Measurements from ENCODE around the gene SVEP1.
"Not testable (repeated sequence)": the region's sequence is repeated elsewhere in the genome, so short reads cannot be mapped to it uniquely, and the experiment has no call there.

The SVEP1 gene

DNA sequence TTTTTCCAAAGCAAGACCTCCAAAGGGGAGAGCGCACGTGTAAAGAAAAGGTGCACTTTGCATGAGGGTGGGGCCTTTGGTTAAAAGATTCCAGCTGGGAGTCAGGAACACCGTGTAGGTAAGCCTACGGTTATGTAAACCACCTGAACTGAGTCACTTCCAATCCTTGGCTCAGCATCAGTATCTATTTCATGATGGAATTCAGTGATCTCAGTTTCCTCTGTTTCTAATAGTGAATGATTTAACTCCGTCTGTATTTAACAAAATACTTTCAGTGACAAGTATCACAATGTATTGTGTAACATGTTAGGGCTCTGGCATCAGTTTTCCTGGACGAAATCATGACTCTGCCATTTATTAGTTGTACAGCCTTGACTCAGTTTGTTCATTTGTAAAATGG, 1.3 kb upstream of the SVEP1 start:
- in situ Hi-C loops (cut with MboI; ENCODE audit: low sequenced_read_pairs) = no loop called here

DNA sequence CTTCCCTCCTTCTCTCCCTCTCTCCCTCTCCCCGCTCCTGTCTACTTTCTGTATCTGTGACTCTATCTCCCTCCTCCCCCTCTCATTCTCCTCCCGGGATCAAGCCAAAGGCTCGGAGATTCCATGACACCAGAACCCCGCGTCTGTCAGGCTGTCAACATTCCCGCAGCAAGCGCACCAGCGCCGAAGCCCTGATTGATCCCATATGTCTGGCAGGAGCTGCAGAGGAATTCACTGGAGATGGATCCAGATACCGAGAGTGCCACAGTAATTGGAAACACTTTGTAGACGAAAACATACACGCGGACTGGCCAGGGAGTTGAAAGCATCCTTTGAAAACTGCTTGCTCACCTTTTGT, 300 bp upstream of the SVEP1 start:
- in situ Hi-C loops (cut with MboI; ENCODE audit: low sequenced_read_pairs) = no loop called here

DNA sequence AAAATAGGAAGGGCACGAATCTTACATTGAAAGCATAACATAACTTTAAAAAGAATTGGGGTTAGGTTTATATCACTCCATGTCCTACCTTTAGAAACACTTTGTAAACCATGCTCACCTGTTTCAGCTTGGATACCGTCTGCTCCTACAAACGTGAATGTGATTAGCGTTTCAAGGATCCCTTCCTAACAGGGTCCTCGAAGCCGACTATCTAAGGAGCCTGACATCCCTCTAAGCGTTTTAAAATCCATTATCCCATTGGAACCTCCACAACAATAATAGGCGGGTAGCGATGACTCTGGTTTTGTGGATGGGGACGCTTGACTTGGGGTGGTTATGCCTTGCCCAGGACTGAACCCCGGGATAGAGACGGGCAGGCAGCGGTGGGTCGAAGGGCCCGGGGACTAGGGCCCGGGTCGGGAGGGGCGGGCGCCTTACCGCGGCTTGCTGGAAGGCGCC, 937 bp downstream of the SVEP1 start:
- in situ Hi-C loops (cut with MboI; ENCODE audit: low sequenced_read_pairs) = no loop called here

DNA sequence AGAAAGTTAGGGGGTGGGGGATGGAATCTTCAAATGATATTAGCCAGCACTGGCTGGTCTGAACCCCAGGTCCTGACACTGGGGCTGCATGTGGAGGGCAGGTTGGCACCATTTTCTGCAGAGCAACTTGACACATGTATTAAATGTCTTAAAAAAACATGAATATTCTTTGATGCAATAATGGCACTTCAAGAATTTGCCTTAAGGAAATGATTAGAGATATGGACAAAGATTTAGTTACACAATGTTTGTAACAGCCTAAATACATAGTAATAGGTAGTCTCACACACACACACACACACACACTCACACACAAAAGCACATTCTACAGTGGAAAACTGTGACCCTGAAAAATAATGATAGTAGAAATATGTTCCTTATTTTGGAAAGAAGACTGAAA, 3.6 kb downstream of the SVEP1 start:
- in situ Hi-C loops (cut with MboI; ENCODE audit: low sequenced_read_pairs) = no loop called here

DNA sequence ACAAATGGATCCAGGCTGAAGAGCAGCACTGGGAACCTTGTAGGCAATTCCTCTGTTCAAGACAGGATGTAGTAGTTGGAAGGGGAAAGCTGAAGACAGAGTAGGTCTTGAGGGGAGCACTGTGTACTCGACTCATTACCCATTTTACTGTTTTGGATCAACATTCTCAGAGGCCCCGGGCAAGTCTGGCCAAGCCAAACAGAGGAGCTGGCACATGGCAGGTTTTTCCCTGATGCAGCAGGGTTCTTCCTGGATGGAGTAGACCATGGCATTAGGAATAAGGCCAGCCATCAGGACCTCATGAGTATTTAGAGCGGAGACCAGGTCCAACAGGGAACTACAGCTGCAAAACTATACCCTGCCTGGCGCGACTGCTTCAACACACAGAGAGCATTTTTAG, 4.4 kb downstream of the SVEP1 start:
- in situ Hi-C loops (cut with MboI; ENCODE audit: low sequenced_read_pairs) = no loop called here

DNA sequence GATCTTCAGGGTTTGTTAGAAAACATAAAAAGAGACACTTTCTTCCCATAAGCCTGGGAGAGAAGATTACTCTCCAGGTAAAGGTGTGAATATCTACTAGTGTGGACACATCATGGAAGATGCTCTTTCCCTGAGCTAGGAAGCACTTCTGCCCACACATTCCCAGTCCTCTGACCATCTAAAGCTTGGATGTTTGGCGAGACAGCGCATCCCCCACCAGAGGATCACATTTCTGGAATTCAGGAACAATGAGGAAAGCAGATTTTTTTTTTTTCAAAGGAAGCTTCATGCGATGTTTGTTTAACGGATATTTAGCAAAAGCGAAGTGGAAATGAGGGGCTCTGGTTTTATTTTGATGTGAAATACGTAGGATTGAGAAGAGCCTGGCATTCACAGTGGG, 6.2 kb downstream of the SVEP1 start:
- in situ Hi-C loops (cut with MboI; ENCODE audit: low sequenced_read_pairs) = no loop called here

DNA sequence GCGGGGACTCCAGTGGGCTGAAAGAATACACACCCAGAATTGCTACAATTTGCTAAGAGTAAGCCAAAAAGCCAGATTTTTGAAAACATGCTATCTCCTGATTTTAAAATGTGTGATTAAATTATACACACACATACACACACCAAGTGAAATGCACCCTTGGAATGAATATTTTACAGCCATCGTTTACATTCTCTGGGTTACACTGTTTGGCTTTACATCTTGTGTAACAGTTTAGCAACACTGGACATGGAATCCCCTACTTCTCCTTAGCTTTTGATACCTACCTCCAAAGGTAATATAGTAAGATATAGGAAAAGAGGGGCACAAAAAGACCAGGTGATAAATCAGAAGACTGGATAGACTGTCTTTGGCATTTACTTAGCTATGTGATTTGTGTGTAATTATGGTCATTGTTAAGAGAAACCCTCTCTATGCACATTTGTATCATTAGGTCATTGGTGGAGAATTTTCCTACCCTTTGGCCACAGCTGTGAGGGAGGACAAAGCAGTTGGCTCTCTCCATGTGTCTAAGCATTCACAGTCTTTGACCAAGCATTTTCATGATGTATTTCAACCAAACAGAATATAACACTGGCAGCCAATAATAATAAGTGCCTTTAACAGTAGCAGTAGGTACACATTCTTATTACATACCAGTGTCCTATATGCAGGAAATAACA, 7.6 kb downstream of the SVEP1 start:
- in situ Hi-C loops (cut with MboI; ENCODE audit: low sequenced_read_pairs) = no loop called here

DNA sequence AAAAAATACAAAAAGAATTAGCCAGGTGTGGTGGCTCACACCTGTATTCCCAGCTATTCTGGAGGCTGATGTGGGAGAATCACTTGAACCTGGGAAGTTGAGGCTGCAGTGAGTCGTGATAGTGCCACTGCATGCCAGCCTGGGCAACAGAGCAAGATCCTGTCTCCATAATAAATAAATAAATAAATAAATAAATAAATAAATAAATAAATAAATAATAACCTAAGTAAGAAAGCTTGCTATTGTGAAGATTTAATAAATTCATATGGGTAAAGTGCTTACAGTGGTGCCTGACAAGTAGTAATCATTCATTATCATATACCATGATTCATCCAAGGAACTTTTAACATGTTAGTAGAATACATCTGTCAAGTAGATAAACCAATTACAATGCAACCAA, 13.4 kb downstream of the SVEP1 start:
- in situ Hi-C loops (cut with MboI; ENCODE audit: low sequenced_read_pairs) = no loop called here

DNA sequence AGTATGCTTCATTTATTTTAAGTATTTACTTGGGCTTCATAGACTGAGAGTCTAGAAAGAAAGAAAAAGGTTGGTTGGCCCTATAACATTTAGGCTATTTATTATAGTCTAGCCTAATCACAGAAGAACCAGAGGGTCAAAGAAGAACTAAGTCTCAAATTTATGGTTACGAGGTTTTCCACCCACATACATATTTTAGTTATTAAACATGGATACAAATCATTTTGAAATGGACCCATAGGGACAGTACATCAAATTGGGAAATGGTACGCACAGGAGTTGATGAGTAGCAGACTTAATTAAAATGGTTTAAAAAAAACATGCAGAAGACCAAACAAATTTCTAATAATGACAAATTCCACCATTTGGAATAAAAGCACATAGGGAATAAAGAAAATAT, 17.7 kb downstream of the SVEP1 start:
- in situ Hi-C loops (cut with MboI; ENCODE audit: low sequenced_read_pairs) = no loop called here

DNA sequence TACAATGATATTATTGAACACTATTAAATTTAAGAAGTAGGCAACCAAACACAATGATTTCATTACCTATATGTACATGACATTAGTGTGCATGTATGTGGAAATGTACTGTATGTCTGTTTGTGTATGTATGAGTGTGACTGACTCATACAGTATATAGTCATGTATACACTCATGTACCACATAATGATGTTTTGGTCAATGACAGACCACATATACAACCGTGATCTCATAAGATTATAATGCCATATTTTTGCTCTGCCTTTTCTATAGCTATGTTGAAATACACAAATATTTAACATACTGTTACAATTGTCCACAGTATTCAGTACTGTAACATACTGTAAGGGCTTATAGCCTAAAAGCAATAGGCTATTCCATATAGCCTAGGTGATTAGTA, 19.7 kb downstream of the SVEP1 start:
- in situ Hi-C loops (cut with MboI; ENCODE audit: low sequenced_read_pairs) = no loop called here

DNA sequence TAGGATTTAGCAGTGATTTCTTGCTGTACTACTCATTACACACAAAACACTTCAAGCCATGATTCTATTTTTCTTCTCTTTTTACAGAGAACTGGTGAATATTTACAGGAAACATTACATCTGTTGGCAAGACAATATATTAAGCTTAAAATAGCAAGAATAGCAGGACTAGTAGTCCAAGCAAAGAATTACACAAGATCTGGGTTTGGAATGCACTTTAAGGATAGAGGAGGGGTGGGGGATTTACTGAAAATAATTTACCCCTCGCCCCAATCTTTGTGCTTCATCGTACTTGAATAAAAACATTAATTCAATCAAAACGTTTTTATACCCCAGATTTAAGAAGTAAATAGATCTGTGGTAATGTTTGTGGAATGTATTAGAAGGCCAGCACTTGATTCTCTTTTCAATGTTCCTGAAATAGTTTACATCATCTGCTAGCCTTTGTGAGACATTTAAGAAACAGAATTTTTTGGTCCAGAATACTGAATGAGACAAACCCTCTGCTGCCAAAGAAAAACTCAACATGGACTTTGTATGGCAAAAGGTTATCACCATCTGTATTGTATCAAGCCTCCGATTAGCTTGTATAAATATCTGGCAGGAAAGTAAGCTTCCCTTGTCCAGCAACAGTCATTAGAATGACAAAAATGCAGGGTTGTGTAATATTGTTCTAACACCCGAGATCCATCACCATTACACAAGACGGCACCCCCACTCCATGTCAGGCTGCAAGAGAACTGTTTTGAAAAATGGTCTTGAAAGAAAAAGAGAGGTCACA, 23.8 kb downstream of the SVEP1 start:
- in situ Hi-C loops (cut with MboI; ENCODE audit: low sequenced_read_pairs) = no loop called here

DNA sequence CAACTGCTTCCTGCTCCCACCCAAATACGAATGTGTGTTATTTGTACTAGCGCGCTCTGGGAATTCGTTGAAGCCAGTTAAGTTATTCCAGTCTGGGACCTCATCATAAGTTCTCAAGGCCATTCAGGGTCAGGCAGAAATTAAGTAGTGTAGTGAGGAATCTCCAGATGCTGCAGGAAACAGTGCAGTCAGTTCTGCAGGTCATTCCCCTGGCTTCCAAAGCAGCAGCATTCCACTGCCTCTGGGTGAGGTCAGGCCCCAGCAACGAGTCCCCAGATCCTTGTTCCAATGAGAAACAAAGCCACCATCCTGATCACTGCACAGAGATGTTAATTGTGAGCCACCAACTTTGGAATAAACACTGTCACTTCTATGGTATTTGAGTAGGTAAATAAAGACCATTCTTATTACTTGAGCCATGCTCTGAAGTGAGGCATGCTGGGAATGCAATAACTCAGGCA, 33.1 kb downstream of the SVEP1 start:
- in situ Hi-C loops (cut with MboI; ENCODE audit: low sequenced_read_pairs) = no loop called here

DNA sequence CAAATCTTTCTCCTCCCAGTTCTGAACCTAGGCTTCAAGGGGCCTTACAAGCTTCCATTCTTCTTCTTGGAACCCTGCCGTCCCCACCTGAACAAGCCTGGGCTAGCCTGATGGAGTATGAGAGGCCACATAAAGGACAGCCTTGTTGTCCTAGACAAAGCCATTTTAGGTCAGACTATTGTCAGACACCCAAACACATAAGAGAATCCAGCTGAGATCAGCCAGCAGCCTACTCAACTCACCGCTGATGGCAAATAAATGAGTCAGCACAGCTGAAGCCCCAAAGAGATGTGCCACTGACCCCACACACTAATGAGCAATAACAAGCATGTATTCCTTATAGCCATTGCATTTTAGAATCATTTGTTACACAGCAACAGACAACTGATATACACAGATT, 33.8 kb downstream of the SVEP1 start:
- in situ Hi-C loops (cut with MboI; ENCODE audit: low sequenced_read_pairs) = no loop called here

DNA sequence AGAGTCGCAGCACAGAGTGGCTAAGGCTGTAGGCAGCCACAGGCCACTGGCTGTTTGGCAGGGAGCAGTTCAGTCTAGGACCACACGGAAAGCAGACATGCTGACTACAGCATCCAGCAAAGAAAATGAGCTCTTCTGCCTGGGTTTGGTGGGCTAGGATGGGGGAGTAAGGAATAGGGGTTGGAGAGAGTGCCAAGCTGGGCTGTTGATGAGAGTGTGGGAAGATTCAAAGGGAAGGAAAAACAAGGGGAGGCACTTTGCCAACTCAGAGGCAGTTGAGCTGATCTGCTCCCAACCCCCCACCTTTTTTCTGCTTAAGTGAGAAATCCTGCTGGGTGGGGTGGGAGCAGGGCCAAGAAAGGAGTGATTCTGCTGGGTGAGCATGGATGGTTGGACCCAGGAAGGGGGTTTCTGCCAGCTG, 35.9 kb downstream of the SVEP1 start:
- in situ Hi-C loops (cut with MboI; ENCODE audit: low sequenced_read_pairs) = no loop called here

DNA sequence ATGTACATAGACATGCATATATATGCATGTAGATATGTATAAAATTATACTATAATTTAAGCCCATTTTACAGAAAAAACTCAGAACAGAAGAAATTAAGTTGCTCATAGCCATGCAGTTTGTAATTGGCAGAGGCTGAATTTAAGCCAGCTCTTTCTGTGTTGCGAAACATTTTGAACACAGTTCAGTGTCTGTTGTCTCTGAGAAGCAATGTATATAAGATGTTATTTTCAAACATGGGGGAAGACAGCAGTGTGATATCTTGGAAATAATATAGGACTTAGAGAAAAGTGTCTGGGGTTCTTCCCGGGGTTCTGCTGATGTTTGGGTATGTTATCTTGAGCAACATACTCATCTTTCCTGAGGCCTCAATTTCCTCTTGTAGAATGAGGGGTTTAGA, 37.6 kb downstream of the SVEP1 start:
- in situ Hi-C loops (cut with MboI; ENCODE audit: low sequenced_read_pairs) = no loop called here

DNA sequence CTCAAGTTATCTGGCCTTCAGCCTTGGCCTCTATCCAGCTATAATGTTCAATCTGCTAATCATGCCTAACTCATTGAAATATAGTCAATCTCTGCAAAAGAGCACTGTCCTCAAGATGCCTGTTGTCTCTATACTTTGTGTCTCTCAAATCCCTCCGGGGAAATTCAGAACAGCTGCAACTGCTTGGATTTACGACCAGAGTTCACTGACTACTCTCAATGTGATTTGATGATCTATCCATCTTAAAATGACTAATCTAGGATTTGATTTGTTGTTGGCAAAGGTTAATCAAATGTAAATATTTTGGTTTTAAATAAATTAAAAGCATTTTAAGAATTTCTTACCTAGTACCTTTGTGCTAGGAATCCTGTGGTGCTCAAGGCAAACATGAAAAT, 40.9 kb downstream of the SVEP1 start:
- in situ Hi-C loops (cut with MboI; ENCODE audit: low sequenced_read_pairs) = no loop called here

DNA sequence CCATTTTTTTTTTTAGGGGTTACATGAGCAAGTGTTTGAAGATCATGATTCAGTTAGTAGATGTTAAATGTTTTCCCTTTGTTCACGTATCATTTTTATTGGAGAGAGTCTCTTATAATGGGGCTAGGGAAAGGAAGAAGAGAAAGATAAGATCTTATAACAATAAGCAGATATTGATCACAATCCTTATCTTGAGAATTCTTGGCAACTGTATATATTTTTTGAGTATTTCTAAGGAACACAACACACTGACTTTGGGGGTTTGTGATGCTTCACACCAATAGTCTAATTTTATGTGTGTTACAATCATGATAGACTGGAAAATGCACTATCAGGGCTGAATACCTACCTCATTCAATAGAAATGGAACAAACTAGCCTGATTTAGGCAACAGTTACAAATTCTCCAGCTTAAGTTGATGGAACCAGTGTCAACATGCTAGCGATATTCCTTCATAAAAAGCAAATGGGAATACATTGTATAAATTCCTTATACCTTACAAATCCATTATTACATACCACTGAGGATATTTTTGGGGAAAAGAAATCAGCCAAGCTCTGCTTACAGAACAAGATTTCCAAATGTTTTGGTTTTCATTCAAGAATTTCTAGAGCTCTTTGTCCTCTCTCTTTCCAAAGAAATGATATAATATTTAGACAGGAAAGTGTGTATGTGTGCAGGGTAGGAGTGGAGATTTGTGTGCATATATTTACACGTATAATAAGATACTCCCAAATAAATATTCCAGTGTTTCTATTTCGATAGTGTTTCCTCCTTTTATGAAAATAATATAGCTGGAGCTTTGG, 41.5 kb downstream of the SVEP1 start:
- in situ Hi-C loops (cut with MboI; ENCODE audit: low sequenced_read_pairs) = no loop called here

DNA sequence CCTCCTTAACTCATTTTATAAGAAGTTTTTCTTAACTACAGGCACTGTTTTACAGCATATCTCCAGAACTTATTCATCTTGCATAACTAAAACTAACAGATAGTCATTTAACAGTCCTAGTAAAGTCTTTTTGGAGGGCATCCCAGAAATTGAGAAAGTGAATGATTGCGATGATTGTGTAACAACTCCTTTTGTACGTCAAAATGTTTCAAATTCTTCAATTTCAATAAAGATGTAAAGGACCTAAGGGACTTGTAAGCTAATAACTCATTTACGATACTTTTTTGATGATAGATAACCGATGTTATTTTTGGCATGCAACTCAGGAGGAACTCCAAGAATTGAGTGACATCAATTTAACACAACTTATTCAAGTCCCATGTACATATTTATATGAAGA, 42.7 kb downstream of the SVEP1 start:
- in situ Hi-C loops (cut with MboI; ENCODE audit: low sequenced_read_pairs) = no loop called here

DNA sequence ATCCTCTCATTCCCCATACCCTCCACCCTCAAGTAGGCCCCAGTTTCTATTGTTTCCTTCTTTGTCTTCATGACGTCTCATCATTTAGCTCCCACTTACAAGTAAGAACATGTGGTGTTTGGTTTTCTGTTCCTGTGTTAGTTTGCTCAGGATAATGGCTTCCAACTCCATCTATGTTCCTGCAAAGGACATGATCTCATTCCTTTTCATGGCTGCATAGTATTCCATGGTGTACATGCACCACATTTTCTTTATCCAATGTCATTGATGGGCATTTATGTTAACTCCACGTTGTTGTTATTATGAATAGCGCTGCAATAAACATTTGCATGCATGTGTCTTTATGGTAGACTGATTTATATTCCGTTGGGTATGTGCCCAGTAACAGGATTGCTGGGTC, 45.4 kb downstream of the SVEP1 start:
- in situ Hi-C loops (cut with MboI; ENCODE audit: low sequenced_read_pairs) = not testable (repeated sequence)

DNA sequence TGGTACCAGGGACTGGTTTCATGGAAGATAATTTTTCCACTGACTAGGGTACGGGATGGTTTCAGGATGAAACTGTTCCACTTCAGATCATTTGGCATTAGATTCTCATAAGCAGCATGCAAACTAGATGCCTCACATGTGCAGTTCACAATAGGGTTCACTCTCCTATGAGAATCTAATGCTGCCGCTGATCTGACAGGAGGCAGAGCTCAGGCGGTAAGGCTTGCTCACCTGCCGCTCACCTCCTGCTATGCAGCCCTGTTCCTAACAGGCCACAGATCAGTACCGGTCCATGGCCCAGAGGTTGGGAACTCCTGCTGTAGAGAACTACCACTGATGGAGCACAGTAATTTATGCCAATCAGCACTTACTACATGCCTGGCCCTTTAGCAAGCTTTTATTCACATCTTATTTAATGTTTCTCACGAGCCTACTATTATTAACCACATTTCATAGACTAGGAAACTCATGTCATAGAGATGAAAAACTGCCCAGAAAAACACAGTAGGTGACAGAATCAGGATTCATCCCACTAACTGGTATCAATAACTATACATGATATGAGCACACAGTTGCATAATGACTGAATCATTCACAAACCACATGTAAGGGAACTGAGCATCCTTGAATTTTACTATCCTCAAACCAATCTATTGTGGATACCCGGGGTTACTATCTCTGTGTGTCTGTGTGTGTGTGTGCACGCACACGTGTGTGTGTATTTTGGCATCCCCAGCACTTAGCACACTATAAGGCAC, 46.5 kb downstream of the SVEP1 start:
- in situ Hi-C loops (cut with MboI; ENCODE audit: low sequenced_read_pairs) = no loop called here

DNA sequence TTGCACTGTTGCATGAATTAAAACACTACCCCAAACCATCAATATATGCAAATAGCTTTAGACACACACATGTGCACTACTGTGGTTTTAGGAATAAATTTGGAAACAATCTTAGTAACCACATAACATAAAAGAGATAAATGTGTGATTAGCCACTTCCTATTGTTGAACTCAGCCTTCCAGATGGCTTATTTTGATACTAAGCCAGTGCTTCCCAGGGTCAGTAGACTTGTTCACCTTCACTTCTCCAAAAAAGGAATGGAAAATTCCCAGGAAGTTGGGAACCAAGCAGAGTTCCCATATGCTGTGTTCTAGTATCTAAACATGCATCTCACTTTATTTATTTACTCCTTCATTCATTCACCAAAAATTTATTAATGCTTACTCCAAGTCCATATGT, 47.8 kb downstream of the SVEP1 start:
- in situ Hi-C loops (cut with MboI; ENCODE audit: low sequenced_read_pairs) = no loop called here
